ENCODE data around the gene ZMYM5. TPM values are rescaled to one million over a fixed set of nuclear protein-coding genes. Genes with fewer than 3 reads are reported as not detected.

Gene ZMYM5
- total RNA-seq, 1 experiment from 2014 or later, result 12.6 TPM

GRCh38 chr13:19888799-19889198 lies 25.4 kb upstream of the ZMYM5 start:
- Histone ChIP-seq H3K4ac (ENCODE audit: low read depth, low read length) (no peak overlapping the region), H3K18ac (ENCODE audit: insufficient read length, low read depth, low read length) (no peak overlapping the region), H3K9me3 (ENCODE audit: control insufficient read depth, low read depth, low read length) (no peaks in the 10 kb centered on the region), H3K79me1 (ENCODE audit: insufficient read depth, low read depth, low read length, poor library complexity, severe bottlenecking) (no peaks in the 10 kb centered on the region), H3K14ac (ENCODE audit: insufficient read depth, low read length) (no peak overlapping the region), H2AK5ac (ENCODE audit: insufficient read length, low read length) (no peak overlapping the region), H2BK20ac (ENCODE audit: low read depth, low read length, poor library complexity, severe bottlenecking) (no peak overlapping the region), H3K23me2 (ENCODE audit: insufficient read length, low read depth, low read length, poor library complexity, severe bottlenecking) (no peaks in the 10 kb centered on the region), H3K27ac (ENCODE audit: insufficient read length, low read depth, low read length) (no peak overlapping the region), H2BK15ac (ENCODE audit: low read depth, low read length) (no peak overlapping the region), H4K5ac (ENCODE audit: insufficient read length, low read depth, low read length) (no peak overlapping the region), H4K91ac (ENCODE audit: insufficient read length, low read depth, low read length) (no peak overlapping the region), H4K20me1 (ENCODE audit: control insufficient read depth, insufficient read depth, insufficient read length) (no peaks in the 10 kb centered on the region), H3K4me2 (ENCODE audit: insufficient read depth, insufficient read length, low read length) (no peak overlapping the region), H2BK120ac (ENCODE audit: low read depth, low read length, poor library complexity, severe bottlenecking) (no peak overlapping the region), H2BK12ac (ENCODE audit: insufficient read length, low read depth, low read length) (no peak overlapping the region), H3K4me1 (ENCODE audit: insufficient read depth, low read length) (no peaks in the 10 kb centered on the region), H2BK5ac (ENCODE audit: insufficient read length, low read length) (no peak overlapping the region), H3K27me3 (ENCODE audit: insufficient read depth, low read length) (no peaks in the 10 kb centered on the region), H4K8ac (replicated peaks; ENCODE audit: insufficient read length, low read depth, low read length) (no peak overlapping the region), H3K79me2 (ENCODE audit: insufficient read depth, low read length) (no peaks in the 10 kb centered on the region), H2AFZ (ENCODE audit: low read length) (no peak overlapping the region), H3K23ac (ENCODE audit: insufficient read length, low read depth, low read length) (no peak overlapping the region), H3T11ph (ENCODE audit: low read length) (no peak overlapping the region), H3K9ac (ENCODE audit: extremely low read depth, insufficient read length, low read length) (no peak overlapping the region), H3K56ac (ENCODE audit: insufficient read length, low read depth, low read length) (no peak overlapping the region)
- Mint-ChIP-seq H3K36me3 (ENCODE audit: insufficient read depth in 1 of 3, low read depth in 3 of 3) (no peaks in the 10 kb centered on the region), H3K4me3 (no peak overlapping the region), H3K9me3 (peaks cover 0 to 3% of the 10 kb centered on the region in 2 experiments; a peak in 1 of 5 replicates), H3K27ac (no peak overlapping the region; a peak in 1 of 7 replicates), H3K4me1 (no peaks in the 10 kb centered on the region), H3K27me3 (ENCODE audit: low read depth) (no peaks in the 10 kb centered on the region)
- no CpG with 5 or more reads among the region's 4 CpGs for WGBS (ENCODE audit: extremely low coverage, insufficient read length, low lambda C conversion rate)
- peak; percentile 30; the same call in 1 of the 3 replicates for TF ChIP-seq CTCF (conservative IDR thresholded peaks at IDR 0.05)
- DNase-seq, result no peak

Measured in H9 (cell line).